IMR-90 (cell line): ENCODE results near the gene UPF1. TPM values are rescaled to one million over a fixed set of nuclear protein-coding genes. Genes with fewer than 3 reads are reported as not detected.

Experiments used
- ATAC-seq: fragments of 200-7000 bp; cut with Tn5 transposase; 2 replicates; pipeline ENCODE4 v1.9.1; 2020; ENCODE audit warnings: low read depth, mild to moderate bottlenecking, moderate library complexity
- BruUV-seq: library from RNA; stranded (reverse); fragments of 400-500 nt; replicated peaks from 2 replicates; lab custom pipeline; 2021; lab: Mats Ljungman, UMichigan
- CTCF ChIA-PET: fragments of 300-600 bp; formaldehyde crosslinking; extraction: SDS; loops from one replicate; lab custom pipeline; 2021; ENCODE audit warnings: antibody characterized with exemption; lab: Yijun Ruan, JAX
- POLR2A ChIA-PET: fragments of 300-600 bp; sonication (Branson Sonifier 250); formaldehyde crosslinking; loops from one replicate; lab custom pipeline; 2022; ENCODE audit warnings: antibody characterized with exemption; ENCODE audit not compliant: unreplicated experiment; lab: Charles Lee
- DNase-seq: peaks from one replicate; pipeline ENCODE4 v3.0.0; 2013
- H2AFZ ChIP-seq: replicated peaks from 2 replicates; pipeline ENCODE3; 2013; ENCODE audit warnings: low read length, mild to moderate bottlenecking; ENCODE audit not compliant: poor library complexity
- H2AK5ac ChIP-seq: 2 replicates; pipeline ENCODE4 v1.6.1; 2013; ENCODE audit warnings: low read depth, low read length, inconsistent platforms
- H2AK9ac ChIP-seq: replicated peaks from 2 replicates; pipeline ENCODE3; 2013; ENCODE audit warnings: mild to moderate bottlenecking, low read depth, low read length, moderate library complexity; ENCODE audit not compliant: poor library complexity
- H2BK120ac ChIP-seq: 2 replicates; pipeline ENCODE4 v1.6.1; 2013; ENCODE audit warnings: low read depth, low read length, inconsistent platforms
- H2BK15ac ChIP-seq: 3 replicates; pipeline ENCODE4 v1.6.1; 2013; ENCODE audit warnings: low read depth, low read length, inconsistent platforms
- H2BK20ac ChIP-seq: 2 replicates; pipeline ENCODE4 v1.6.1; 2013; ENCODE audit warnings: low read depth, mild to moderate bottlenecking, inconsistent platforms, low read length, moderate library complexity
- H2BK5ac ChIP-seq: 2 replicates; pipeline ENCODE4 v1.6.1; 2013; ENCODE audit warnings: mild to moderate bottlenecking, low read depth, low read length, inconsistent platforms; ENCODE audit not compliant: poor library complexity, severe bottlenecking
- H3K14ac ChIP-seq: replicated peaks from 2 replicates; pipeline ENCODE4 v1.6.1; 2013; ENCODE audit warnings: low read depth, low read length, inconsistent platforms
- H3K18ac ChIP-seq: 2 replicates; pipeline ENCODE4 v1.6.1; 2013; ENCODE audit warnings: low read depth, low read length, control low read depth
- H3K23ac ChIP-seq: 2 replicates; pipeline ENCODE4 v1.6.1; 2013; ENCODE audit warnings: low read depth, low read length, inconsistent platforms
- H3K27ac ChIP-seq: 2 replicates; pipeline ENCODE4 v1.5.1; 2013; ENCODE audit warnings: mild to moderate bottlenecking, control low read depth, low read length; ENCODE audit not compliant: insufficient read depth
- H3K27me3 ChIP-seq: 2 replicates; pipeline ENCODE4 v1.6.1; 2013; ENCODE audit warnings: low read length; ENCODE audit not compliant: control insufficient read depth, insufficient read depth
- H3K36me3 ChIP-seq: 2 replicates; pipeline ENCODE4 v1.6.1; 2013; ENCODE audit warnings: low read length, mixed read lengths; ENCODE audit not compliant: control insufficient read depth, insufficient read depth
- H3K4ac ChIP-seq: 2 replicates; pipeline ENCODE4 v1.6.1; 2013; ENCODE audit warnings: low read depth, low read length, inconsistent platforms
- H3K4me1 ChIP-seq: 2 replicates; pipeline ENCODE4 v1.6.1; 2013; ENCODE audit warnings: low read length, mixed read lengths; ENCODE audit not compliant: control insufficient read depth, insufficient read depth
- H3K4me2 ChIP-seq: 2 replicates; pipeline ENCODE4 v1.6.1; 2013; ENCODE audit warnings: low read depth, mild to moderate bottlenecking, control low read depth, low read length, moderate library complexity
- H3K4me3 ChIP-seq: 2 replicates; pipeline ENCODE4 v1.5.1; 2013; ENCODE audit warnings: low read depth, mild to moderate bottlenecking, control low read depth, low read length, moderate library complexity; ENCODE audit not compliant: insufficient read depth
- H3K56ac ChIP-seq: 2 replicates; pipeline ENCODE4 v1.6.1; 2013; ENCODE audit warnings: low read length, inconsistent platforms; ENCODE audit not compliant: insufficient read depth; ENCODE audit errors: extremely low read depth
- H3K79me1 ChIP-seq, 2 experiments: 2 replicates each; pipeline ENCODE4 v1.6.1; 2013; ENCODE audit warnings: low read length in 2 of 2, inconsistent platforms in 1 of 2, low read depth in 1 of 2
- H3K9ac ChIP-seq: 2 replicates; pipeline ENCODE4 v1.6.1; 2013; ENCODE audit warnings: low read depth, low read length, control low read depth
- H3K9me1 ChIP-seq: 2 replicates; pipeline ENCODE4 v1.6.1; 2013; ENCODE audit warnings: low read length, inconsistent platforms; ENCODE audit not compliant: insufficient read depth
- H3K9me3 ChIP-seq: 2 replicates; pipeline ENCODE4 v1.6.1; 2013; ENCODE audit warnings: low read length; ENCODE audit not compliant: control insufficient read depth, insufficient read depth
- H4K20me1 ChIP-seq: 2 replicates; pipeline ENCODE4 v1.6.1; 2013; ENCODE audit warnings: low read length, inconsistent platforms; ENCODE audit not compliant: insufficient read depth
- H4K5ac ChIP-seq: 2 replicates; pipeline ENCODE4 v1.6.1; 2013; ENCODE audit warnings: mild to moderate bottlenecking, low read depth, low read length, control low read depth
- H4K8ac ChIP-seq, 2 experiments: 2 replicates each; pipeline ENCODE4 v1.6.1; 2013; ENCODE audit warnings: low read depth in 2 of 2, low read length in 2 of 2, control low read depth in 1 of 2, inconsistent platforms in 1 of 2
- H4K91ac ChIP-seq: 2 replicates; pipeline ENCODE4 v1.6.1; 2013; ENCODE audit warnings: low read depth, low read length, inconsistent platforms; ENCODE audit not compliant: insufficient read depth
- CTCF ChIP-seq: conservative IDR thresholded peaks from 2 replicates; pipeline ENCODE4 v1.5.1; 2012; ENCODE audit warnings: mild to moderate bottlenecking, low read depth, low read length, improper control_type of control experiment
- MAFK ChIP-seq: IDR thresholded peaks from 2 replicates; pipeline ENCODE4 v1.6.1; 2012; ENCODE audit warnings: low read depth, low read length, improper control_type of control experiment
- POLR2A ChIP-seq: IDR thresholded peaks from 2 replicates; pipeline ENCODE4 v1.6.1; 2012; ENCODE audit warnings: mild to moderate bottlenecking, low read depth, low read length
- RFX5 ChIP-seq: IDR thresholded peaks from 2 replicates; pipeline ENCODE4 v1.8.0; 2012; ENCODE audit warnings: low read depth, mild to moderate bottlenecking, low read length, moderate library complexity
- WGBS, 2 experiments: methylation state at CpG; one replicate each; pipeline versions ENCODE4 v1.1.5 to v1.1.7; 2013; ENCODE audit warnings: missing lambda C conversion rate in 2 of 2; ENCODE audit not compliant: insufficient read length in 1 of 2; ENCODE audit errors: extremely low coverage in 2 of 2; 5-methylcytosine and 5-hydroxymethylcytosine counted together
- dilution Hi-C: fragments of 300-500 bp; cut with HindIII; formaldehyde crosslinking; loops from one replicate; pipeline ENCODE4 v1.14.3; 2018; ENCODE audit warnings: low sequenced_read_pairs; ENCODE audit not compliant: unreplicated experiment
- in situ Hi-C: fragments of 300-500 bp; cut with MboI; formaldehyde crosslinking; loops from 3 replicates; pipeline ENCODE4 v1.14.3; 2019; ENCODE audit warnings: low sequenced_read_pairs, inconsistent platforms, mixed read lengths
- intact Hi-C: fragments of 100-400 bp; cut with micrococcal nuclease; formaldehyde crosslinking; loops from 2 replicates; pipeline ENCODE4 v1.10.0; 2022
- polyA plus RNA-seq, 3 experiments: library from polyadenylated mRNA; depleted of rRNA; stranded (reverse); fragments of >200 nt; gene quantifications; 2 replicates each; pipeline ENCODE4 v1.2.3, GENCODE V29; 2012; ENCODE audit warnings: low replicate concordance in 1 of 3
- total RNA-seq: library from RNA; depleted of rRNA; stranded (reverse); fragments of >200 nt; gene quantifications from 2 replicates; pipeline ENCODE4 v1.2.3, GENCODE V29; 2012

UPF1 gene
- total and polyA plus RNA-seq, 2 of the 4 experiments (the other 2 are of a cell fraction): 31.2 to 50.3 TPM

- no peak overlapping the region for H4K91ac ChIP-seq
- H2AFZ ChIP-seq: peak overlapping the region; percentile 69
- ATAC-seq (peak; percentile 76), DNase-seq (peak; percentile 22)
- H3K9ac ChIP-seq: no peak overlapping the region
- no peak overlapping the region for H2BK15ac ChIP-seq
- peaks cover 4% of the 10 kb centered on the region for H3K9me3 ChIP-seq
- no peak overlapping the region for H3K27ac ChIP-seq
- ChIA-PET CTCF (interaction anchor here (1.2 kb wide), 1 partner anchor 62 kb away, joined by 3 read pairs; no protein-coding TSS in a partner anchor), POLR2A (no interaction called here)
- H2BK20ac ChIP-seq: no peak overlapping the region
- no peak overlapping the region for H3K4ac ChIP-seq
- intact Hi-C loops (no loop called here), in situ Hi-C loops (no loop called here), dilution Hi-C loops (no loop called here)
- no peak overlapping the region for H2AK5ac ChIP-seq
- H3K36me3 ChIP-seq: no peaks in the 10 kb centered on the region
- H3K4me3 ChIP-seq: no peak overlapping the region
- TF ChIP-seq RFX5: no peak
- no peak for TF ChIP-seq CTCF
- no peak for TF ChIP-seq POLR2A
- TF ChIP-seq MAFK: no peak
- H3K79me1 ChIP-seq: no peaks in the 10 kb centered on the region
- H2AK9ac ChIP-seq: peak overlapping the region; percentile 50
- no peak overlapping the region for H4K8ac ChIP-seq
- no TSS peak for BruUV-seq
- H2BK5ac ChIP-seq: no peak overlapping the region
- 21% methylated on average over 46 of the region's 65 CpGs; no CpG with 5 or more reads in 1 of the 2 experiments for WGBS, 2 experiments
- H3K56ac ChIP-seq: no peak overlapping the region
- no peak overlapping the region for H2BK120ac ChIP-seq
- H3K4me1 ChIP-seq: peaks cover 2% of the 10 kb centered on the region; the same call in 1 of the 2 replicates
- H3K18ac ChIP-seq: no peak overlapping the region
- H4K5ac ChIP-seq: no peak overlapping the region
- H3K23ac ChIP-seq: no peak overlapping the region
- peaks cover 44% of the 10 kb centered on the region for H3K27me3 ChIP-seq
- H3K9me1 ChIP-seq: peaks cover 2% of the 10 kb centered on the region; the same call in 1 of the 2 replicates
- peaks cover 11% of the 10 kb centered on the region; the same call in 1 of the 2 replicates for H4K20me1 ChIP-seq
- H3K4me2 ChIP-seq: peak overlapping the region; percentile 68
- H3K14ac ChIP-seq: peak overlapping the region; percentile 0; the same call in 1 of the 2 replicates
These were observed 46.3 kb upstream of the UPF1 start for GRCh38 chr19:18785179-18786124.
